NCI-H226 (cell line): ENCODE results near the gene GBGT1.
"Not testable (repeated sequence)": the region's sequence is repeated elsewhere in the genome, so short reads cannot be mapped to it uniquely, and the experiment has no call there.

ENCODE experiments used
- DNase-seq: peaks from one replicate; pipeline ENCODE4 v3.0.0-alpha.2; 2015

Gene GBGT1

GRCh38 chr9:133163504-133164172, at the start of gene GBGT1:
GBGT1 (minus strand) TSS chr9:133163914; CDS start chr9:133162412, 1,502 bp downstream.
- DNase-seq = peak; percentile 14

GRCh38 chr9:133210609-133211008, 46.9 kb upstream of the GBGT1 start:
- no peak for DNase-seq

- DNase-seq = no peak
These were observed 46.5 kb upstream of the GBGT1 start for GRCh38 chr9:133210202-133210532.

- DNase-seq = not testable (repeated sequence)
These were observed 45.9 kb upstream of the GBGT1 start for GRCh38 chr9:133209327-133210201.

GRCh38 chr9:133208880-133209300, 45.2 kb upstream of the GBGT1 start, which contains the start of gene OBP2B:
OBP2B (minus strand) TSS chr9:133209250; CDS start chr9:133209199, 51 bp downstream.
- DNase-seq = not testable (repeated sequence)

- not testable (repeated sequence) for DNase-seq
These were observed 44.6 kb upstream of the GBGT1 start for GRCh38 chr9:133208171-133208879.

GRCh38 chr9:133207540-133208170, 43.9 kb upstream of the GBGT1 start:
- no peak for DNase-seq

- no peak for DNase-seq
These were observed 43.4 kb upstream of the GBGT1 start for GRCh38 chr9:133207021-133207531.

- DNase-seq = no peak
These were observed 42.5 kb upstream of the GBGT1 start for GRCh38 chr9:133205996-133206931.

- DNase-seq = not testable (repeated sequence)
These were observed 41.8 kb upstream of the GBGT1 start for GRCh38 chr9:133205481-133205887.

GRCh38 chr9:133204993-133205336, 41.3 kb upstream of the GBGT1 start:
- DNase-seq = no peak

GRCh38 chr9:133204335-133204992, 40.8 kb upstream of the GBGT1 start:
- no peak for DNase-seq

GRCh38 chr9:133203506-133204075, 39.9 kb upstream of the GBGT1 start:
- DNase-seq = no peak

GRCh38 chr9:133202688-133203453, 39.2 kb upstream of the GBGT1 start:
- no peak for DNase-seq

GRCh38 chr9:133202145-133202513, 38.4 kb upstream of the GBGT1 start:
- DNase-seq = no peak

GRCh38 chr9:133201424-133202144, 37.9 kb upstream of the GBGT1 start:
- DNase-seq = no peak

GRCh38 chr9:133200631-133201030, 36.9 kb upstream of the GBGT1 start:
- DNase-seq = no peak

GRCh38 chr9:133199648-133200321, 36.1 kb upstream of the GBGT1 start:
- DNase-seq = no peak

- no peak for DNase-seq
These were observed 31.3 kb upstream of the GBGT1 start for GRCh38 chr9:133195029-133195428.
